MCF 10A (cell line): Measurements from ENCODE around the gene CUL7. TPM values are rescaled to one million over a fixed set of nuclear protein-coding genes. Genes with fewer than 3 reads are reported as not detected.

Experiments used
- BruUV-seq: library from RNA; stranded (reverse); fragments of 400-500 nt; replicated peaks from 2 replicates; lab custom pipeline; 2021; lab: Mats Ljungman, UMichigan
- CTCF ChIA-PET: fragments of 300-600 bp; sonication (Branson Sonifier 250); formaldehyde crosslinking; extraction: SDS; loops from one replicate; lab custom pipeline; 2021; ENCODE audit warnings: antibody characterized with exemption, inconsistent platforms; lab: Yijun Ruan, JAX
- POLR2A ChIA-PET: fragments of 300-600, 350-650 bp; sonication (Branson Sonifier 250); formaldehyde crosslinking; extraction: SDS; loops from one replicate; lab custom pipeline; 2020; ENCODE audit warnings: antibody characterized with exemption, inconsistent platforms; lab: Yijun Ruan, JAX
- DNase-seq: peaks from one replicate; pipeline ENCODE4 v3.0.0-alpha.2; 2018; ENCODE audit not compliant: unreplicated experiment
- H3K27ac Mint-ChIP-seq: one replicate; pipeline ENCODE4 v1.8.0; 2022; ENCODE audit warnings: mild to moderate bottlenecking, low read depth, mixed read lengths; ENCODE audit not compliant: unreplicated experiment
- H3K27me3 Mint-ChIP-seq: one replicate; pipeline ENCODE4 v1.8.0; 2022; ENCODE audit warnings: mixed read lengths; ENCODE audit not compliant: insufficient read depth, unreplicated experiment
- H3K36me3 Mint-ChIP-seq: one replicate; pipeline ENCODE4 v1.8.0; 2022; ENCODE audit warnings: mild to moderate bottlenecking, moderate library complexity, mixed read lengths; ENCODE audit not compliant: insufficient read depth, unreplicated experiment
- H3K4me1 Mint-ChIP-seq: one replicate; pipeline ENCODE4 v1.8.0; 2022; ENCODE audit warnings: mixed read lengths; ENCODE audit not compliant: insufficient read depth, unreplicated experiment
- H3K4me3 Mint-ChIP-seq: one replicate; pipeline ENCODE4 v1.8.0; 2022; ENCODE audit warnings: mild to moderate bottlenecking, moderate library complexity, mixed read lengths; ENCODE audit not compliant: unreplicated experiment
- H3K9me3 Mint-ChIP-seq: one replicate; pipeline ENCODE4 v1.8.0; 2022; ENCODE audit warnings: mixed read lengths; ENCODE audit not compliant: unreplicated experiment
- intact Hi-C: fragments of 100-400 bp; cut with micrococcal nuclease; formaldehyde crosslinking; loops from 2 replicates; pipeline ENCODE4 v1.14.1; 2022
- total RNA-seq: library from RNA; stranded (reverse); gene quantifications from 2 replicates; pipeline ENCODE4 v1.2.3, GENCODE V29; 2022
- TF ChIP-seq, protein P1 (sequence below): fragments of 200-600 bp; IDR thresholded peaks from one replicate; pipeline ENCODE4 v1.8.0; 2022; ENCODE audit warnings: antibody characterized with exemption, mild to moderate bottlenecking; ENCODE audit not compliant: unreplicated experiment

The CUL7 gene
- total RNA-seq, 1 experiment from 2014 or later = 22.7 TPM

DNA sequence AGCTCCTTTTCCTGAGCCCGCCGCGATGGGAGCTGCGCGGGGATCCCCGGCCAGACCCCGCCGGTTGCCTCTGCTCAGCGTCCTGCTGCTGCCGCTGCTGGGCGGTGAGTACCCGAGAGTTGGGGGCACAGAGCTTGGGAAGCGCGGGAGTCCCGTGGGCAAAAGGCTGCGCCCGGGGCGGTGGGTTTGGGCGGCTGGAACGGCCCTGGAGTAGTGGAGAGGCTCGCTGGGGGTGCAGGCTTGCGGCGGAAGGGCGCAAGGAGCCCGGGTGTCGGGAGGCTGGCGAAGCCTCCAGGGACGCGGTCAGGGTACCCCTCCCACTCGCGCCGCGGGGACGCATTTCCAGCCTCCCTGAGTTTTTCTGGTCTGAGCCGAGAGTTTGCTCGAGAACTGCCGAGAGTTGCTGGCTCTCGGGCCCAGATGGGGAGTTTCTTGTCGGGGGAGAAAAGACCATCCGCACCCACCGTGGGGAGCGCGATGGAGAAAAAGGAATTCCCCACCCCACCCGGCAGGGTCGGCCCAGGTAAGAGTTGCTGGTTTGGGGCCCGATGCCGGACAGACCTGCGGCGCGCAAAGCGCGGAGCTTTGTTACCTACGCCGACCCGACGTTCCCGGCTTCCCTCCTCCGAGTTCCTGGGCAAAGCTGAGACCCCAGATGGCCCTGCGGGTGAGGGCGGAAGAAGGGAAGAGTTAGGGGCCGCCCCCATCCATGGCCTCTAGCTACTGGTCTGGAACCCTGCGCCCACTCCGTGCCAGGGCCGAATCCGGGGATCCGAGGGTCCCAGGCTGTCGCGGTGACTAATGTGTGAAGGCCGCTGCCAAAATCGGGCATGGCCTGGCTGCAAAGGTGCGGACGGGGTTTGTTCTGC, 23.0 kb upstream of the CUL7 start:
- peak; percentile 62 for DNase-seq
- peak overlapping the region; percentile 61 for H3K27ac Mint-ChIP-seq
- TSS peak; percentile 58 for BruUV-seq
- peaks cover 14% of the 10 kb centered on the region for H3K36me3 Mint-ChIP-seq
- no peaks in the 10 kb centered on the region for H3K27me3 Mint-ChIP-seq
- CTCF ChIA-PET = interaction anchor here (0.5 to 1.7 kb wide), 13 partner anchors 10 to 1570 kb away, joined by 3 to 23 read pairs (median 3); no protein-coding TSS in a partner anchor
- TF ChIP-seq, protein P1, sequence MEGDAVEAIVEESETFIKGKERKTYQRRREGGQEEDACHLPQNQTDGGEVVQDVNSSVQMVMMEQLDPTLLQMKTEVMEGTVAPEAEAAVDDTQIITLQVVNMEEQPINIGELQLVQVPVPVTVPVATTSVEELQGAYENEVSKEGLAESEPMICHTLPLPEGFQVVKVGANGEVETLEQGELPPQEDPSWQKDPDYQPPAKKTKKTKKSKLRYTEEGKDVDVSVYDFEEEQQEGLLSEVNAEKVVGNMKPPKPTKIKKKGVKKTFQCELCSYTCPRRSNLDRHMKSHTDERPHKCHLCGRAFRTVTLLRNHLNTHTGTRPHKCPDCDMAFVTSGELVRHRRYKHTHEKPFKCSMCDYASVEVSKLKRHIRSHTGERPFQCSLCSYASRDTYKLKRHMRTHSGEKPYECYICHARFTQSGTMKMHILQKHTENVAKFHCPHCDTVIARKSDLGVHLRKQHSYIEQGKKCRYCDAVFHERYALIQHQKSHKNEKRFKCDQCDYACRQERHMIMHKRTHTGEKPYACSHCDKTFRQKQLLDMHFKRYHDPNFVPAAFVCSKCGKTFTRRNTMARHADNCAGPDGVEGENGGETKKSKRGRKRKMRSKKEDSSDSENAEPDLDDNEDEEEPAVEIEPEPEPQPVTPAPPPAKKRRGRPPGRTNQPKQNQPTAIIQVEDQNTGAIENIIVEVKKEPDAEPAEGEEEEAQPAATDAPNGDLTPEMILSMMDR = no peak
- H3K4me1 Mint-ChIP-seq = peaks cover 18% of the 10 kb centered on the region
- intact Hi-C loops = no loop called here
- peak overlapping the region; percentile 81 for H3K4me3 Mint-ChIP-seq
- no peaks in the 10 kb centered on the region for H3K9me3 Mint-ChIP-seq
- POLR2A ChIA-PET = interaction anchor here (0.5 to 4.4 kb wide), 20 partner anchors 12 to 112 kb away, joined by 3 to 60 read pairs (median 8); partner anchors contain the start of genes CUL7, KLC4, KLHDC3 and MEA1

DNA sequence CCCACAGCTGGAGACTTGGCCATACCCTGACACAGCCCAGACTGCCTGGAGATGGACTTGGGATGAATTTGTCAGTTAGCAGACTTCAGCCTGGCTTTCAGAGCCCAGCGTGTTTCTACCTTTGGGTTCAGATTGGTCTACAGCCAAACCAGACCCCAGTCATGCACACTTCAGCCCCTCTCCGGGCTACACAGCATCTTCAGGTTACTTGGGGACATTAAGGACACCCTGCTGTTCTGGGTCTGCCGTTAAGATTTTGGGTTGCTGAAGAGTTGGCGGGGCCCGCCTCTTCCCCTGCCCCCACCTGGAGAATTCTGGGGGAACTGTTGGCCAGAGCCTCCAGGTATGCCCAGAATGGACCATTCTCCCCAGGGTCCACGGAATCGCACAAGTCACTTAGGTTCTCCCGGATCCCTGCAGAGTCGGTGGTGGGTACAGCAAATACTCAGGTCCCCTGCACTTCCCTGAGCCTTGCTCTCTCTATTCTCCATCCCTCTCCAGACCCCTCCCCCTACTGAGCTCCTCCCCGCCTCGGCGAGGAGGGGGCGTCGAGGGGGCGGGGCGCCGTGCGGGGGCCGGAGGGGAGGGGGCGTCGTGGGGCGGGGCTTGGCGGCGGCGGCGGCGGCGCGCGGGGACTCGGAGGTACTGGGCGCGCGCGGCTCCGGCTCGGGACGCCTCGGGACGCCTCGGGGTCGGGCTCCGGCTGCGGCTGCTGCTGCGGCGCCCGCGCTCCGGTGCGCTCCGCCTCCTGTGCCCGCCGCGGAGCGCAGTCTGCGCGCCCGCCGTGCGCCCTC, 22.2 kb upstream of the CUL7 start, which contains the start of gene PTK7:
Gene PTK7, plus strand, starts transcription at position 645 of the 794 bp plus-strand sequence. CDS start 175 bp downstream, outside the sequence.
- DNase-seq = peak; percentile 47
- CTCF ChIA-PET = interaction anchor here (0.9 to 3.0 kb wide), 3 partner anchors 14 to 67 kb away, joined by 3 to 12 read pairs (median 4); no protein-coding TSS in a partner anchor
- Mint-ChIP-seq H3K4me3 (peak within 1 kb of the TSS; percentile 81), H3K36me3 (peaks cover 14% of the 10 kb centered on the region), H3K27ac (peak within 1 kb of the TSS; percentile 61), H3K27me3 (no peaks in the 10 kb centered on the region), H3K4me1 (peaks cover 14% of the 10 kb centered on the region), H3K9me3 (no peaks in the 10 kb centered on the region)
- BruUV-seq = no TSS peak
- TF ChIP-seq, protein P1 = no peak
- POLR2A ChIA-PET = interaction anchor here (0.6 to 4.4 kb wide), 16 partner anchors 13 to 112 kb away, joined by 3 to 60 read pairs (median 11); partner anchors contain the start of genes CUL7, KLC4, KLHDC3 and MEA1
- intact Hi-C loops = no loop called here

DNA sequence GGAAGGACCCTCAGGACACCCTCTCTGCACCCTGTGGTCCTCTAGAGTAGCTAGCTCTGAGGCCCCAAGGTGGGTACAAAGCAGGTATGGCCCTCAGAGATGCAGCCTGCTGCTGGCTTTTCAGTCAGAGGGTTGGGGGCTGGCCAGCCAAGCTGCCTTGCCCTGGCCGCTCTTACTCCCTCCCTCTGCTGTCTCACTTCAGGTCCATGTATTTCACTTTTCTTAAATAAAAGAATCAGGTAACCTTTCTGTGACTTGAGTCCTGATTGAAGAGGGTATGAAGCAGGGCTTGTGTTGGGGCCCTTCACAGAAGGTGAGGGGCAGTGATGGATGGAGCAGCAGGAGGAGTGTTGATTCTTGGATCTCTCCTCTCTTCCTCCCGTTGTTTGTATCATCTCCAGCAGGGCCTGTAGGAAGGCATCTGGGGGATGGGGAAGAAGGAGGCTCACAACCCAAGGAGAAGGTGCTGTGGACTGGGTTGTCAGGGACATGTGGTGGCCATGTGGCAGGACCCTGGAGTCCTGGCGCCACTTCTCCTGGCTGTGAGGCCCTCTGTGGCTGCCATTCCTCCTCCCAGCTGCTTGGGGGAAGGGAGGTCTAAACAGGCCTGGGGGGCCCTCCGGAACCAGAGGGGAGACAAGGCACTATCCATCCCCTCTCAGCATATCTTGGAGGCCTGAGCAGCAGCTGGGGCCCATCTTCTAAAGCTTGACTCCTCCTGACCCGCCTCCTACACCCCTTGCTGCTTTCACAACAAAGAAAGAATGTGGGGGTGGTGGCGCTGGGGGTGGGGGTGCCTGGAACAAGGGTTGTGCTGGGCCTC, 21.4 kb upstream of the CUL7 start:
- intact Hi-C loops = no loop called here
- BruUV-seq = no TSS peak
- DNase-seq = no peak
- Mint-ChIP-seq H3K4me3 (no peak overlapping the region), H3K36me3 (peaks cover 21% of the 10 kb centered on the region), H3K4me1 (peaks cover 12% of the 10 kb centered on the region), H3K27ac (no peak overlapping the region), H3K27me3 (no peaks in the 10 kb centered on the region), H3K9me3 (no peaks in the 10 kb centered on the region)
- CTCF ChIA-PET = interaction anchor here (0.6 to 3.0 kb wide), 3 partner anchors 15 to 68 kb away, joined by 3 to 12 read pairs (median 4); no protein-coding TSS in a partner anchor
- POLR2A ChIA-PET = interaction anchor here (0.6 to 4.4 kb wide), 6 partner anchors 15 to 500 kb away, joined by 3 to 60 read pairs (median 11); partner anchors contain the start of genes KLC4 and MRPL2
- TF ChIP-seq, protein P1 = no peak
